Spinal cord (tissue), 10 donors: ENCODE measurements around the gene ANKRD33B. TPM values are rescaled to one million over a fixed set of nuclear protein-coding genes. Genes with fewer than 3 reads are reported as not detected.
A peak's percentile ranks its signal among the peaks of the same experiment; 100 is the strongest.

Experiments used
- DNase-seq, 6 donors: peaks; one replicate each; pipeline versions ENCODE4 v3.0.0 to v3.0.0-alpha.2; 2013 to 2015; ENCODE audit warnings: low spot score in 6 of 6, low read depth in 4 of 6
- H3K27ac ChIP-seq: one replicate; pipeline ENCODE4 v1.5.1; 2013; ENCODE audit warnings: low read depth, low read length, control low read depth
- H3K27me3 ChIP-seq: one replicate; pipeline ENCODE4 v1.6.1; 2013; ENCODE audit warnings: low read length; ENCODE audit not compliant: control insufficient read depth, insufficient read depth
- H3K36me3 ChIP-seq: one replicate; pipeline ENCODE4 v1.6.1; 2013; ENCODE audit warnings: low read length; ENCODE audit not compliant: control insufficient read depth, insufficient read depth
- H3K4me1 ChIP-seq: one replicate; pipeline ENCODE4 v1.6.1; 2013; ENCODE audit warnings: low read length; ENCODE audit not compliant: control insufficient read depth, insufficient read depth
- H3K4me3 ChIP-seq: one replicate; pipeline ENCODE4 v1.5.1; 2013; ENCODE audit warnings: low read depth, low read length, control low read depth
- H3K9me3 ChIP-seq: one replicate; pipeline ENCODE4 v1.6.1; 2013; ENCODE audit warnings: low read length; ENCODE audit not compliant: control insufficient read depth, insufficient read depth
- WGBS: methylation state at CpG from one replicate; pipeline ENCODE4 v1.1.5; 2013; ENCODE audit warnings: missing lambda C conversion rate; ENCODE audit not compliant: insufficient coverage; 5-methylcytosine and 5-hydroxymethylcytosine counted together
- polyA plus RNA-seq, 2 donors: library from polyadenylated mRNA; unstranded; fragments of 120-200 nt; gene quantifications; one replicate each; pipeline ENCODE4 v1.2.1, GENCODE V29; 2013; ENCODE audit not compliant: insufficient read length in 2 of 2
- total RNA-seq, 2 donors: library from RNA; depleted of rRNA in 1 of 2; stranded (reverse); fragments of 120-200 nt in 1 of 2; fragments of >200 nt in 1 of 2; gene quantifications; one replicate each; pipeline versions ENCODE4 v1.2.3 to v1.2.4, GENCODE V29; 2013 to 2014
- donor health status: healthy.

The ANKRD33B gene
- total and polyA plus RNA-seq, 4 donors, result 0.93 to 8.1 (median 3.0) TPM

DNA sequence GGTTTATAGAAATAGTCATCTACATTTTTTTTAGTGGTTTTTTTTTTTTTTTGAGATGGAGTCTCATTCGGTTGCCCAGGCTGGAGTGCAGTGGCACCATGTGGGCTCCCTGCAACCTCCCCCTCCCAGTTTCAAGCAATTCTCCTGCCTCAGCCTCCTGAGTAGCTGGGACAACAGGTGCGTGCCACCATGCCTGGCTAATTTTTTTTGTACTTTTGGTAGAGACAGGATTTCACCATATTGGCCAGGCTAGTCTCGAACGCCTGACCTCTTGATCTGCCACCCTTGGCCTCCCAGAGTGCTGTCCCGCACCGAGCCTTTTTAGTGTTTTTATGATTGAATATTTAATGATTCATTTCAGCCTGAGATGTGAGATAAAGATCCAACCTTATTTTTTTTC is 27.3 kb downstream of the ANKRD33B start:
- H3K36me3 ChIP-seq, result no peaks in the 10 kb centered on the region
- no peak overlapping the region for H3K27ac ChIP-seq
- WGBS, result no CpG with 5 or more reads among the region's 6 CpGs
- no peak overlapping the region for H3K4me3 ChIP-seq
- no peaks in the 10 kb centered on the region for H3K4me1 ChIP-seq
- H3K9me3 ChIP-seq, result no peaks in the 10 kb centered on the region
- H3K27me3 ChIP-seq, result no peaks in the 10 kb centered on the region
- DNase-seq, result no peak

DNA sequence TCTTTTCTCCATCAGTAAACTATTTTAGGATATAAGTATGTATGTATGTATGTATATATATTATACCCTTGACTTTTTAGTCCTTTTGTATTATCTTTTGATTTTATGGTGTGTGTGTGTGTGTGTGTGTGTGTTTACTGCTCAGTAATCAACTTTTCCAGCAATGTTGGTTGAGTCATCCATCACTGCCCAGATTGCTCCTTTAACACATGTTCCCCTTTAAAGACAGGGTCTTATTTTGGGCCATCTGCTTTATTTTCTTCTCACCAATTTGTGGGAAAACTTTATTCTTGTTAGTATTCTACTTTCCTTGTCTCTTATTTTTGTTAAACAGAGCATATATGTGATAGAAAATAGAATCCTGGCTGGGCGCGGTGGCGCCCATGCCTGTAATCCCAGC is 28.1 kb downstream of the ANKRD33B start:
- no peak overlapping the region for H3K4me3 ChIP-seq
- no peaks in the 10 kb centered on the region for H3K27me3 ChIP-seq
- DNase-seq, result no peak
- H3K36me3 ChIP-seq, result no peaks in the 10 kb centered on the region
- H3K9me3 ChIP-seq, result peaks cover 4% of the 10 kb centered on the region
- no CpG with 5 or more reads among the region's 3 CpGs for WGBS
- no peak overlapping the region for H3K27ac ChIP-seq
- no peaks in the 10 kb centered on the region for H3K4me1 ChIP-seq

DNA sequence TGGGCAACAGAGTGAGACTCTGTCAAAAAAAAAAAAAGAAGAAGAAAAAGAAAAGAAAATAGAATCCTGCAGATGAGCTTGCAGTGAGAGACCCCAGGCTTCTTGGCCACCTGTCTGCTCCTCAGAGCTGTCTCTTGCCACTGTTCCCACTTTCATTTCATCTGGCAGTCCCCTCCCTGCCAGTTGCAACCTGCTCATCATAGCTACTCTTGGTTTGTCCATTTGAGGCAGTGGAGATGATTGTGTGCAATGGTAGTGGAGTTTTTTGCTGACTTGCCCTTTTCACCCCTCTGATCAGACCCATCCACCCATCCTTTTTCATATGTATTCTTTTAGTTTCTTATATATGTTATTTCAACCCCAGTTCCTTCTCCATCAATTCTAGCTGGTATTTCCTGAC is 28.7 kb downstream of the ANKRD33B start:
- DNase-seq, result no peak
- Histone ChIP-seq H3K27me3 (no peaks in the 10 kb centered on the region), H3K27ac (no peak overlapping the region), H3K36me3 (no peaks in the 10 kb centered on the region), H3K4me1 (no peaks in the 10 kb centered on the region), H3K4me3 (no peak overlapping the region), H3K9me3 (peaks cover 6% of the 10 kb centered on the region)

DNA sequence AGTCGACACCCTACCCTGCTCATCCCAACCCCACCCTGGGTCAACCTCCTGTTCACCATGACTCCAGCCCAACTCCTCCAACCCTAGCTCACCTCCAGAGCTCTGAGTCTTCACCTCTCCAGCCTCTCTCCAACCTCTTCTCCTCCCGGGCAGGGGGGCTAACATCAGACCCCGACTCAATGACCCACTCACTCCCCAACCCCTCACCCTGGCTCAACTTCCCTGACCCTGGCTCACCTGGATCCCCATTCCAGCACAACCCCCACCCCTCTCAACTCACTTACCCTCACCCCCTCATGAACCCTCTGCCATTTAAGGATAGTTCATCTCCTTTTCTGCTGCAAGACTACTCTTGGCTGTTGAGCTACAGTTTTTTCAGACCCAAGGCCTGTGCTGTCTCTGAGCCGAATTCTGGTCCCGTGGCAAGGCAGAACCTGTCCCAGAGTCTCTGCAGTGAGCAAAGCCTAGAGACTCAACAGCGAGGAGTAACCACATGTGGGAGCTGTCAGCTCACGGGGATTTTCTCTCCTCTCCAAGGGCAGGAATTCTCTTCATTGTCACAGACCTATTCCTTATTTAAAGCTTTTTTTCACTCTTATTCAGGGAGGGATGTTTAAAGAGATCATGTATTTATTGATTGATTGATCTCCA is 29.8 kb downstream of the ANKRD33B start:
- Histone ChIP-seq H3K9me3 (peaks cover 6% of the 10 kb centered on the region), H3K4me3 (no peak overlapping the region), H3K27me3 (no peaks in the 10 kb centered on the region), H3K4me1 (no peaks in the 10 kb centered on the region), H3K36me3 (no peaks in the 10 kb centered on the region), H3K27ac (no peak overlapping the region)
- no peak for DNase-seq
- WGBS, result 95% methylated on average over 5 of the region's 7 CpGs

DNA sequence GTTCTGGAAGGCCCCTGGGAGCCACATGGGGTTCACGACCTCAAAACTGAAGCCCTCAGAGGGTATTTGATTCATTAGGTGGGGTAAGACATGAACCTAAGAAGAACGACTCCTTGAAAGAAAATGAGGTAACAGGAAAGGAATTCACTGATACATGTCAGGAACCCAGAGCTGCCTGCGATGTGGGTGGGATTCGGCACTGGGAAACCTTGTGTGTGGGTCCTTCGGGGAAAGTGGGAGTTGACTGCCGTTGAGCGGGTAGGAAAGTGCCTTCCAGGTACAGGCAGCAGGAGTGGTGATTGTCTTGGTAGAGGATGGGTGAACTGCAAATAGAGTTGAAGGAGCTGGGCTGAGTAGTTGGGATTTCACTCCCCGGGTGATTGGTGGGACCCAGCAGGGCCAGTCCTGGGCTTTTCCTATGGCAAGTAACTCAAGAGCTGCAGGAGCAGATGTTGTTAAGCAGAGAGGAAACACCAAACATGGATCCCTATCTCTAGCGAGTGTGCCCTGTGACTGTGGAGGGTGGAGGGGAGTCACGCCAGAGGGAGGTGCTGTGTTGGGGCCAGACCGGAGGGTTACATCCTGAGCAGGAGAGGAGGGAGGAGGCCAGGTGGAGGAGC is 30.8 kb downstream of the ANKRD33B start:
- no peaks in the 10 kb centered on the region for H3K36me3 ChIP-seq
- WGBS, result 87% methylated on average over 11 of the region's 11 CpGs
- H3K27me3 ChIP-seq, result no peaks in the 10 kb centered on the region
- H3K4me1 ChIP-seq, result no peaks in the 10 kb centered on the region
- H3K9me3 ChIP-seq, result peaks cover 6% of the 10 kb centered on the region
- H3K4me3 ChIP-seq, result no peak overlapping the region
- DNase-seq, result no peak
- H3K27ac ChIP-seq, result no peak overlapping the region

DNA sequence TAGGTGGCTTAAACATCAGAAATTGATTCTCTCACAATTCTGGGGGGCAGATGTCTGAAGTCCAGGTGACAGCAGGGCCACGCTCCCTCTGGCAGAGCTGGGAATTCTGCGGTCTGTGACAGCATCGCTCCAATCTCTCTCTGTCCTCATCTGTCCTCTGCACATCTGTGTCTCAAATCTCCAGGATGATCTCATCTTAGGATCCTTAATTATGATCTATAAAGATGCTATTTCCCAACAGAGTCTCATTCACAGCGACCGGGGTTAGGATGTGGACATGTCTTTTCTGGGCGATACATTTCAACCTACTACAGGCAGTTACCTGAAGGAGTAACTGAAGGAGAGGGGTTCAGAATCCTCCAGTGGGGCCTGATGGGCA is 31.4 kb downstream of the ANKRD33B start:
- no peaks in the 10 kb centered on the region for H3K4me1 ChIP-seq
- no peak for DNase-seq
- no peaks in the 10 kb centered on the region for H3K27me3 ChIP-seq
- WGBS, result 100% methylated on average over 3 of the region's 6 CpGs
- H3K36me3 ChIP-seq, result no peaks in the 10 kb centered on the region
- H3K27ac ChIP-seq, result peak overlapping the region; percentile 15
- peaks cover 6% of the 10 kb centered on the region for H3K9me3 ChIP-seq
- H3K4me3 ChIP-seq, result no peak overlapping the region

DNA sequence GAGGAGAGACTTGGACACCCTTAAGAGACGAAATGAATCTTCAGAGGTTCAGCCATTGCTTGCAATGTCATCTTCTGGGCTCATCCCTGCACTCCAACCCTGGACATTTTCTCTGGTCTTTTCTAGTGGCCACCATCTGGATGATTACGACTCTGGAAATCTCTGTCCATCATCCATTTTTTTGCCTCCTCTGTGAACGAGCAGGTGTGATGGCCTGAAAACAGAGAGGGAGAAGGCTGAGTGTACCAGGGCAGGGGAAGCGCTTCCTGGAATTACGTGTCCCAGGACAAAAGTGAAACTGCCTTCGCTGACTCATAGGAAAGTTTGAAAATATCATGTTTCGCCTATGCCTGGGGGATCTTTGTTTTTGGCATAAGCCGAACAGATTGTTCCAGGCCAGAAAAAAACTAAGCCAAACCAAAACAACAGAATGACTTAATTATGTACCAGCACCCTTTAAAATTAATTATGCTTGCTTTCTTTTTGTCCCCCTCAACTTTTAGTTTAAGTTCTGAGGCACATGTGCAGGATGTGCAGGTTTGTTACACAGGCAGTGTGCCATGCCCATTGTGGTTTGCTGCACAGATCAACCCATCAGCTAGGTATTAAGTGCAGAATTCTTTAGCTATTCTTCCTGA is 31.9 kb downstream of the ANKRD33B start:
- WGBS, result 89% methylated on average over 6 of the region's 8 CpGs
- Histone ChIP-seq H3K9me3 (peaks cover 6% of the 10 kb centered on the region), H3K4me3 (no peak overlapping the region), H3K36me3 (no peaks in the 10 kb centered on the region), H3K27me3 (no peaks in the 10 kb centered on the region), H3K27ac (peak overlapping the region; percentile 15), H3K4me1 (no peaks in the 10 kb centered on the region)
- peak in 1 of 6 donors; percentile 29 for DNase-seq

DNA sequence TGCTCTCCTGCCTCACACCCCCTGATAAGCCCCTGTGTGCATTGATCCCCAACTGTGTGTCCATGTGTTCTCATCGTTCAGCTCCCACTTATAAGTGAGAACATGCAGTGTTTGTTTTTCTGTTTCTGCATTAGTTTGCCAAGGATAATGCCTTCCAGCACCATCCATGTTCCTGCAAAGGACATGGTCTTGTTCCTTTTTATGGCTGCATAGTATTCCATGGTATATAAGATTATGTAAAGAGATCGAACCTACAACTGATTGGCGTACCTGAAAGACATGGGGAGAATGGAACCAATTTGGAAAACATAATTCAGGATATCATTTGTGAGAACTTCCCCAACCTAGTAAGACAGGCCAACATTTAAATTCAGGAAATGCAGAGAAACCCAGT is 32.4 kb downstream of the ANKRD33B start:
- H3K36me3 ChIP-seq, result no peaks in the 10 kb centered on the region
- no peaks in the 10 kb centered on the region for H3K27me3 ChIP-seq
- no peak overlapping the region for H3K27ac ChIP-seq
- WGBS, result no CpG with 5 or more reads among the region's 3 CpGs
- peaks cover 6% of the 10 kb centered on the region for H3K9me3 ChIP-seq
- no peak overlapping the region for H3K4me3 ChIP-seq
- peaks cover 4% of the 10 kb centered on the region for H3K4me1 ChIP-seq
- no peak for DNase-seq

DNA sequence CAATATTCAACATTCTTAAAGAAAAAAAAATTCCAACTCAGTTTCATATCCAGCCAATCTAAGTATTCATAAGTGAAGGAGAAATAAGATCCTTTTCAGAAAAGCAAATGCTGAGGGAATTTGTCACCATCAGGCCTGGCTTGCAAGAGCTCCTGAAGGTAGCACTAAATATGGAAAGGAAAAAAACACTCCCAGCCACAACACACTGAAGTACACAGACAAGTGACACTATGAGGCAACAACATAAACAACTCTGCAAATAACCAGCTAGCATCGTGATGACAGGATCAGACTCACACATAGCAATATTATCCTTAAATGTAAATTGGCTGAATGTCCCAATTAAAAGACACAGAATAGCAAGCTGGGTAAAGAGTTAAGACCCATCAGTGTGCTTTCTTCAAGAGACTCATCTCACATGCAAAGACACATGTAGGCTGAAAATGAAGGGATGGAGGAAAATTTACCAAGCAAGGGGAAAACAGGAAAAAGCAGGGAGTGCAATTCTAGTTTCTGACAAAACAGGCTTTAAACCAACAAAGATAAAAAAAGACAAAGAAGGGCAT is 33.1 kb downstream of the ANKRD33B start:
- H3K27me3 ChIP-seq, result no peaks in the 10 kb centered on the region
- DNase-seq, result no peak
- no peaks in the 10 kb centered on the region for H3K36me3 ChIP-seq
- 100% methylated on average over 1 of the region's 1 CpG for WGBS
- H3K4me1 ChIP-seq, result peaks cover 11% of the 10 kb centered on the region
- no peak overlapping the region for H3K4me3 ChIP-seq
- no peak overlapping the region for H3K27ac ChIP-seq
- peaks cover 6% of the 10 kb centered on the region for H3K9me3 ChIP-seq

DNA sequence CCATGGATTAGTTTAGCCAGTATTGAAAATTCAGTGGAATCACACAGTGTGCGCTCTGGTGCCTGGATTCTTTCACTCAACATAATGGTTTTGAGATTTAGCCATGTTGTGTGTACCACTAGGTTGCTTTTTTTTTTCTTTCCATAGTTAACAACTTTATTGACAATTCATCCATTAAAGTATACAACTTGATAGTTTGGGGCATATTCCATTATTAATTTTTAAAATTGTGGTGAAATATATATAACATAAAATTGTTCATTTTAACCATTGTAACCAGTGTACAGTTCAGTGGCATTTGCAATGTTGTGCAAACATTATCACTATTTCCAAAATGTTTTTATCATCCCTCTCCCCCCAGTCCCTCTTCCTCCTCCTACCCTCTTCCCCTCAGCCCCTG is 35.2 kb downstream of the ANKRD33B start:
- Histone ChIP-seq H3K4me3 (no peak overlapping the region), H3K36me3 (no peaks in the 10 kb centered on the region), H3K27me3 (no peaks in the 10 kb centered on the region), H3K9me3 (peaks cover 6% of the 10 kb centered on the region), H3K4me1 (peaks cover 21% of the 10 kb centered on the region), H3K27ac (no peak overlapping the region)
- DNase-seq, result no peak
- no CpG with 5 or more reads among the region's 1 CpG for WGBS
